H1 (cell line): ENCODE results near the gene DTX3. TPM values are rescaled to one million over a fixed set of nuclear protein-coding genes. Genes with fewer than 3 reads are reported as not detected.

Experiments
- CTCF ChIA-PET: fragments of 300-600 bp; sonication (Branson Sonifier 250); formaldehyde crosslinking; loops from one replicate; lab custom pipeline; 2021; ENCODE audit not compliant: partially characterized antibody; lab: Charles Lee
- POLR2A ChIA-PET: fragments of 300-600 bp; sonication (Branson Sonifier 250); formaldehyde crosslinking; loops from one replicate; lab custom pipeline; 2021; ENCODE audit warnings: inconsistent platforms; ENCODE audit not compliant: partially characterized antibody; lab: Charles Lee
- DNase-seq, 2 experiments: peaks; one replicate each; pipeline versions ENCODE4 v3.0.0 to v3.0.0-alpha.2; 2010 to 2022; ENCODE audit warnings: low spot score in 2 of 2, low read depth in 1 of 2, mixed read lengths in 1 of 2
- FAIRE-seq: peaks from 2 replicates; lab custom pipeline; 2011; peaks lifted over from hg19 to GRCh38; lab: Jason Lieb, UNC
- H2AFZ ChIP-seq: 2 replicates; pipeline ENCODE4 v1.8.1; 2012; ENCODE audit warnings: low read length, inconsistent platforms
- H2AK5ac ChIP-seq: 2 replicates; pipeline ENCODE4 v1.6.1; 2013; ENCODE audit warnings: low read depth, low read length
- H2BK120ac ChIP-seq: replicated peaks from 2 replicates; pipeline ENCODE3; 2013; ENCODE audit warnings: low read depth, low read length, inconsistent platforms
- H2BK12ac ChIP-seq: 2 replicates; pipeline ENCODE4 v1.6.1; 2013; ENCODE audit warnings: low read depth, low read length
- H2BK15ac ChIP-seq: 2 replicates; pipeline ENCODE4 v1.6.1; 2013; ENCODE audit warnings: low read length
- H2BK20ac ChIP-seq: 2 replicates; pipeline ENCODE4 v1.6.1; 2013; ENCODE audit warnings: low read length
- H2BK5ac ChIP-seq: 2 replicates; pipeline ENCODE4 v1.6.1; 2013; ENCODE audit warnings: low read depth, low read length
- H3K14ac ChIP-seq: 2 replicates; pipeline ENCODE4 v1.6.1; 2013; ENCODE audit warnings: inconsistent platforms; ENCODE audit not compliant: insufficient read length
- H3K18ac ChIP-seq: 2 replicates; pipeline ENCODE4 v1.6.1; 2013; ENCODE audit warnings: low read length; ENCODE audit errors: extremely low read depth
- H3K23ac ChIP-seq: 2 replicates; pipeline ENCODE4 v1.6.1; 2013; ENCODE audit warnings: inconsistent platforms; ENCODE audit not compliant: insufficient read length
- H3K23me2 ChIP-seq: 2 replicates; pipeline ENCODE4 v1.6.1; 2013; ENCODE audit warnings: low read depth, low read length
- H3K27ac ChIP-seq: 2 replicates; pipeline ENCODE4 v1.6.1; 2011; ENCODE audit warnings: low read depth, low read length, inconsistent platforms
- H3K27me3 ChIP-seq, 4 experiments: replicated peaks in 1 of 4; 1 replicate in 1 of 4; 2 replicates in 3 of 4; pipeline versions ENCODE4 v1.6.1 to v1.8.1; 2011 to 2013; ENCODE audit warnings: low read length in 3 of 4, mild to moderate bottlenecking in 3 of 4, inconsistent platforms in 2 of 4, mixed read lengths in 2 of 4, moderate library complexity in 1 of 4; ENCODE audit not compliant: control insufficient read depth in 3 of 4, insufficient read depth in 3 of 4; ENCODE audit errors: extremely low read depth in 1 of 4
- H3K36me3 ChIP-seq, 4 experiments: 2 replicates each; pipeline versions ENCODE4 v1.6.1 to v1.8.1; 2011 to 2013; ENCODE audit warnings: mild to moderate bottlenecking in 4 of 4, low read length in 3 of 4, moderate library complexity in 2 of 4, control low read depth in 1 of 4, inconsistent platforms in 1 of 4; ENCODE audit not compliant: insufficient read depth in 4 of 4, control insufficient read depth in 2 of 4
- H3K4ac ChIP-seq: replicated peaks from 2 replicates; pipeline ENCODE3; 2013; ENCODE audit warnings: low read length, low read depth, mixed read lengths, inconsistent platforms; ENCODE audit not compliant: insufficient read length
- H3K4me1 ChIP-seq, 4 experiments: replicated peaks in 1 of 4; 1 replicate in 1 of 4; 2 replicates in 3 of 4; pipeline versions ENCODE4 v1.6.1 to v1.8.1; 2011 to 2013; ENCODE audit warnings: low read length in 3 of 4, inconsistent platforms in 2 of 4, mixed read lengths in 1 of 4; ENCODE audit not compliant: insufficient read depth in 4 of 4, control insufficient read depth in 3 of 4
- H3K4me2 ChIP-seq, 2 experiments: 2 replicates each; pipeline versions ENCODE4 v1.6.1 to v1.8.1; 2011 to 2013; ENCODE audit warnings: low read depth in 2 of 2, low read length in 2 of 2, control low read depth in 1 of 2, inconsistent platforms in 1 of 2, mild to moderate bottlenecking in 1 of 2; ENCODE audit not compliant: insufficient read depth in 1 of 2
- H3K4me3 ChIP-seq, 4 experiments: fragments of 200-600, 300-600 bp in 1 of 4; sonication (generic), shearing (Covaris generic), sonication (Bioruptor Twin) in 1 of 4; 2 replicates each; pipeline versions ENCODE4 v1.5.1 to v1.8.1; 2011 to 2016; ENCODE audit warnings: low read length in 4 of 4, low read depth in 3 of 4, control low read depth in 2 of 4, inconsistent platforms in 2 of 4, mild to moderate bottlenecking in 2 of 4, mixed read lengths in 1 of 4, moderate library complexity in 1 of 4; ENCODE audit not compliant: insufficient read depth in 2 of 4; ENCODE audit errors: extremely low read depth in 1 of 4
- H3K56ac ChIP-seq: replicated peaks from 2 replicates; pipeline ENCODE3; 2013; ENCODE audit warnings: low read depth, mild to moderate bottlenecking, mixed read lengths, low read length, inconsistent platforms; ENCODE audit not compliant: insufficient read length
- H3K79me1 ChIP-seq: 2 replicates; pipeline ENCODE4 v1.6.1; 2013; ENCODE audit warnings: low read depth, low read length, control low read depth
- H3K79me2 ChIP-seq, 2 experiments: 2 replicates each; pipeline versions ENCODE4 v1.6.1 to v1.8.1; 2012 to 2013; ENCODE audit warnings: low read length in 2 of 2, mild to moderate bottlenecking in 2 of 2, inconsistent platforms in 1 of 2; ENCODE audit not compliant: insufficient read depth in 2 of 2, control insufficient read depth in 1 of 2
- H3K9ac ChIP-seq, 4 experiments: replicated peaks in 1 of 4; 1 replicate in 1 of 4; 2 replicates in 3 of 4; pipeline versions ENCODE4 v1.6.1 to v1.8.1; 2011 to 2013; ENCODE audit warnings: low read depth in 3 of 4, low read length in 3 of 4, control low read depth in 2 of 4, mild to moderate bottlenecking in 2 of 4, moderate library complexity in 2 of 4, inconsistent platforms in 1 of 4; ENCODE audit errors: extremely low read depth in 1 of 4
- H3K9me3 ChIP-seq, 2 experiments: 2 replicates each; pipeline versions ENCODE4 v1.6.1 to v1.8.1; 2012 to 2013; ENCODE audit warnings: mild to moderate bottlenecking in 2 of 2, moderate library complexity in 2 of 2, control low read depth in 1 of 2, inconsistent platforms in 1 of 2, low read depth in 1 of 2, low read length in 1 of 2, mixed read lengths in 1 of 2; ENCODE audit not compliant: insufficient read depth in 2 of 2
- H4K20me1 ChIP-seq, 2 experiments: replicated peaks in 1 of 2; 2 replicates each; pipeline versions ENCODE3 to v1.8.1; 2011 to 2013; ENCODE audit warnings: inconsistent platforms in 2 of 2, low read length in 2 of 2, mild to moderate bottlenecking in 1 of 2; ENCODE audit not compliant: insufficient read depth in 2 of 2, control insufficient read depth in 1 of 2
- H4K5ac ChIP-seq: 2 replicates; pipeline ENCODE4 v1.6.1; 2013; ENCODE audit warnings: low read length, low read depth, mixed read lengths, inconsistent platforms; ENCODE audit not compliant: insufficient read length
- H4K8ac ChIP-seq: 2 replicates; pipeline ENCODE4 v1.8.0; 2013; ENCODE audit warnings: mild to moderate bottlenecking, moderate library complexity, low read length, inconsistent platforms; ENCODE audit not compliant: insufficient read depth; ENCODE audit errors: extremely low read depth
- H4K91ac ChIP-seq: replicated peaks from 2 replicates; pipeline ENCODE3; 2013; ENCODE audit warnings: low read length, mixed read lengths, inconsistent platforms; ENCODE audit not compliant: insufficient read length
- HDAC6 ChIP-seq: IDR thresholded peaks from one replicate; pipeline ENCODE4 v1.7.1; 2012; ENCODE audit warnings: low read depth, mild to moderate bottlenecking, inconsistent platforms, low read length, moderate library complexity
- NANOG ChIP-seq: IDR thresholded peaks from 2 replicates; pipeline ENCODE4 v1.6.1; 2011; ENCODE audit warnings: low read length, low read depth, mild to moderate bottlenecking, inconsistent platforms; ENCODE audit not compliant: insufficient read depth, poor library complexity, severe bottlenecking
- NRF1 ChIP-seq: IDR thresholded peaks from 2 replicates; pipeline ENCODE4 v1.6.1; 2011; ENCODE audit warnings: mild to moderate bottlenecking, low read depth, low read length, improper control_type of control experiment
- PHF8 ChIP-seq: fragments of 200-600 bp; sonication (generic); conservative IDR thresholded peaks from 2 replicates; pipeline ENCODE4 v1.7.1; 2012; ENCODE audit warnings: low read depth, mild to moderate bottlenecking, inconsistent platforms, low read length, moderate library complexity
- POLR2AphosphoS5 ChIP-seq: IDR thresholded peaks from 2 replicates; pipeline ENCODE4 v1.6.1; 2011; ENCODE audit warnings: low read depth, low read length
- POU5F1 ChIP-seq: IDR thresholded peaks from 2 replicates; pipeline ENCODE4 v1.6.1; 2011; ENCODE audit warnings: low read depth, mild to moderate bottlenecking, low read length, moderate library complexity
- SAP30 ChIP-seq: fragments of 300-600 bp; sonication (generic); IDR thresholded peaks from 2 replicates; pipeline ENCODE4 v1.7.1; 2012; ENCODE audit warnings: low read length, moderate library complexity, mild to moderate bottlenecking, inconsistent platforms; ENCODE audit not compliant: insufficient read depth, insufficient replicate concordance
- SIX5 ChIP-seq: IDR thresholded peaks from 2 replicates; pipeline ENCODE4 v1.6.1; 2011; ENCODE audit warnings: mild to moderate bottlenecking, low read depth, low read length
- SP2 ChIP-seq: IDR thresholded peaks from 2 replicates; pipeline ENCODE4 v1.6.1; 2012; ENCODE audit warnings: mild to moderate bottlenecking, low read length, inconsistent platforms
- TAF1 ChIP-seq: IDR thresholded peaks from 2 replicates; pipeline ENCODE4 v1.6.1; 2011; ENCODE audit warnings: mild to moderate bottlenecking, low read depth, low read length
- WGBS, 2 experiments: shearing (Covaris generic) in 1 of 2; methylation state at CpG; one replicate each; pipeline versions ENCODE4 v1.1.6 to v1.1.7; 2013 to 2015; ENCODE audit warnings: low lambda C conversion rate in 2 of 2, mixed read lengths in 2 of 2, inconsistent platforms in 1 of 2, low coverage in 1 of 2, missing lambda C conversion rate in 1 of 2; ENCODE audit not compliant: insufficient replicate concordance in 2 of 2, insufficient coverage in 1 of 2, insufficient read length in 1 of 2; ENCODE audit errors: extremely low coverage in 1 of 2, missing lambda C conversion rate in 1 of 2; 5-methylcytosine and 5-hydroxymethylcytosine counted together
- polyA plus RNA-seq, 7 experiments: library from polyadenylated mRNA; depleted of rRNA in 3 of 7; stranded (reverse) in 5 of 7; unstranded in 2 of 7; fragments of >200 nt in 5 of 7; fragments of 200-250 nt in 2 of 7; gene quantifications; 1 replicate in 5 of 7; 2 replicates in 1 of 7; 4 replicates in 1 of 7; pipeline versions ENCODE4 v1.2.1 to v1.2.3, GENCODE V29; 2011 to 2013; ENCODE audit warnings: missing spikeins in 2 of 7, mixed read lengths in 2 of 7
- total RNA-seq: library from RNA; stranded (reverse); fragmentation: NEBNext Ultra II Directional; extraction: Animal tissue kit (Norgen Biotek cat#: 25700); gene quantifications from 2 replicates; pipeline ENCODE4 v1.2.1, GENCODE V29; 2021

The DTX3 gene
- total and polyA plus RNA-seq, 2 of the 8 experiments (the other 6 are each of a cell fraction or from before 2014, with no cell fraction given) = 41.8 to 92.5 TPM

DNA sequence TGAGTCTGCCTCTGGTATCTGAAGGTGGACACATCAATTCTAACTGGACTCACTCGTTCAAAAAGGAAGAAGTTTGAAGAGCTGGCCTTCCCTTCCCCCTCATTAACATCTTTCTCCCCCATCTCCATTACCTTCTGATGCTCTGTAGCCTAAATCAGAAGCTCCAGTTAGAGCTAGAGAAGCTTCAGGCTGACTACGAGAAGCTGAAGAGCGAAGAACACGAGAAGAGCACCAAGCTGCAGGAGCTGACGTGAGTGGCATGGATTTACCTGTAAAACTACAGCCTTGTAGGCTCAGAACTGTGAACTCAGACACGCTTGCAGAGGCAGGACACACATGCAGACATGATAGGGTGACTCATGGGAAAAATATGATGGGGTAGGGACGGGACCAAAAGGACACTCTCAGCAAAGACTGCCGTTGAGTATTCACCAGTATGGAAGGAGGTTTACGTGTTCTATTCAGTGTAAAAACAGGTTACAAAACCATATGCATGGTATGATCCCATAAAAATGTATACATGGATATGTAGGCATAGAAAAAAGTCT is 27.9 kb upstream of the DTX3 start:
- Histone ChIP-seq H2BK5ac (no peak overlapping the region), H2BK20ac (no peak overlapping the region), H3K56ac (no peak overlapping the region), H3K23me2 (no peaks in the 10 kb centered on the region), H3K27me3 (no peaks in the 10 kb centered on the region), H3K23ac (no peak overlapping the region), H3K27ac (no peak overlapping the region), H4K5ac (no peak overlapping the region), H2BK15ac (no peak overlapping the region), H3K4ac (no peak overlapping the region), H3K36me3 (peaks cover 28 to 72% (median 54%) of the 10 kb centered on the region in 4 experiments), H2AK5ac (no peak overlapping the region), H3K4me1 (no peaks in the 10 kb centered on the region), H3K18ac (no peak overlapping the region), H3K79me2 (no peaks in the 10 kb centered on the region), H3K9me3 (no peaks in the 10 kb centered on the region), H4K91ac (no peak overlapping the region), H4K8ac (no peak overlapping the region), H2BK120ac (no peak overlapping the region), H2AFZ (no peak overlapping the region), H4K20me1 (peaks cover 0 to 7% of the 10 kb centered on the region in 2 experiments), H3K4me3 (no peak overlapping the region), H3K9ac (no peak overlapping the region), H3K79me1 (no peaks in the 10 kb centered on the region), H3K14ac (no peak overlapping the region), H3K4me2 (no peak overlapping the region), H2BK12ac (no peak overlapping the region)
- no peak for DNase-seq
- whole genome bisulfite sequencing, 2 experiments = 87% methylated on average over 9 of the region's 9 CpGs; no CpG with 5 or more reads in 1 of the 2 experiments
- ChIA-PET CTCF (interaction anchor here (1.1 to 5.0 kb wide), 3 partner anchors 34 to 56 kb away, joined by 3 to 28 read pairs (median 5); partner anchors contain the start of genes ARHGEF25 and B4GALNT1), POLR2A (interaction anchor here (0.6 to 1.6 kb wide), 5 partner anchors 13 to 274 kb away, joined by 3 to 4 read pairs (median 3); partner anchors contain the start of gene DDIT3)
- no peak for FAIRE-seq
- TF ChIP-seq POLR2AphosphoS5 (no peak), NRF1 (no peak), SP2 (no peak), TAF1 (no peak), SAP30 (no peak), POU5F1 (no peak), PHF8 (no peak), NANOG (no peak), HDAC6 (no peak), SIX5 (no peak)
